ENCODE results near the gene TLR9.

GRCh38 chr3:52197499-52197841 is 28.0 kb downstream of the TLR9 start:
- TF ChIP-seq POLR2A (IDR thresholded peaks at IDR 0.05; ENCODE audit: low read depth, low read length), result no peak
- TF ChIP-seq POLR2AphosphoS5 (IDR thresholded peaks at IDR 0.05; ENCODE audit: low read depth, low read length), result no peak

Data from GM12892 (cell line).